Lower lobe of right lung (tissue), 2 donors: Measurements from ENCODE around the gene CD2. TPM values are rescaled to one million over a fixed set of nuclear protein-coding genes. Genes with fewer than 3 reads are reported as not detected.
"Not testable (repeated sequence)": the region's sequence is repeated elsewhere in the genome, so short reads cannot be mapped to it uniquely, and the experiment has no call there.

Experiments
- ATAC-seq, 2 donors: fragments of 200-7000 bp; cut with Tn5 transposase; one replicate each; pipeline ENCODE4 v1.9.1; 2020 to 2022; ENCODE audit warnings: mild to moderate bottlenecking in 2 of 2, moderate library complexity in 2 of 2
- DNase-seq: peaks from one replicate; pipeline ENCODE4 v3.0.0-alpha.2; 2020
- H3K27ac ChIP-seq: fragments of 200-600 bp; one replicate; pipeline ENCODE4 v1.8.0; 2022
- H3K27me3 ChIP-seq: fragments of 200-600 bp; one replicate; pipeline ENCODE4 v1.8.0; 2022; ENCODE audit warnings: low read depth
- H3K36me3 ChIP-seq: fragments of 200-600 bp; one replicate; pipeline ENCODE4 v1.8.0; 2022; ENCODE audit warnings: mild to moderate bottlenecking
- H3K4me1 ChIP-seq: fragments of 200-600 bp; one replicate; pipeline ENCODE4 v1.8.0; 2022
- H3K4me3 ChIP-seq: fragments of 200-600 bp; one replicate; pipeline ENCODE4 v1.8.0; 2022; ENCODE audit warnings: mild to moderate bottlenecking
- H3K9me3 ChIP-seq: fragments of 200-600 bp; one replicate; pipeline ENCODE4 v1.8.0; 2022
- intact Hi-C: fragments of 100-400 bp; cut with DNase I; formaldehyde crosslinking; loops from one replicate; pipeline ENCODE4 v1.11.0; 2022
- total RNA-seq: library from RNA; stranded (reverse); fragmentation: NEBNext Ultra II Directional; extraction: Animal tissue kit (Norgen Biotek cat#: 25700); gene quantifications from one replicate; pipeline ENCODE4 v1.2.1, GENCODE V29; 2021
- TF ChIP-seq, protein P1 (sequence below): fragments of 200-600 bp; IDR thresholded peaks from one replicate; pipeline ENCODE4 v1.8.0; 2022; ENCODE audit warnings: antibody characterized with exemption, mild to moderate bottlenecking
- donor health status: DM: no; HTN: yes; CAD: no; lungs with severe emphysema.

CD2 gene
- total RNA-seq, 1 donor from 2014 or later, result 9.8 TPM

DNA sequence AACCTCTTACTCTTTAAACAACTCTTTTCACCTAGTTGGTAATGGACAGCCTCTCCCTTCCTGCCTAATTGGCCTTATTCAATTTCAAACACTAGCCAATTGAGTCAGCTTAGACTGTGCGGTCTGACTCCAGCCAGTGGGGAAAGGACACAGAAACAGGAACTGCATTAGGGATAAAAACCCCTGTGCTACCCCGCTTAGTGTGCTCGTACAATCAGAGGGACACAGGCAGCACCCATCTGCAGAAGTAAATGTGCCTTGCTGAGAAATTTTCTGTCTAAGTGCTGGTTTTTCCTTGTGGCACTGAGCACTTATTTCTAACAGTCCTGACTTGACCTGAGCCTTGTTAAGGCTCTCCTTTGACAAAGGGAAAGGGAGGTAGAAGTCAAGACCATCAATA, 6.0 kb upstream of the CD2 start:
- TF ChIP-seq, protein P1, sequence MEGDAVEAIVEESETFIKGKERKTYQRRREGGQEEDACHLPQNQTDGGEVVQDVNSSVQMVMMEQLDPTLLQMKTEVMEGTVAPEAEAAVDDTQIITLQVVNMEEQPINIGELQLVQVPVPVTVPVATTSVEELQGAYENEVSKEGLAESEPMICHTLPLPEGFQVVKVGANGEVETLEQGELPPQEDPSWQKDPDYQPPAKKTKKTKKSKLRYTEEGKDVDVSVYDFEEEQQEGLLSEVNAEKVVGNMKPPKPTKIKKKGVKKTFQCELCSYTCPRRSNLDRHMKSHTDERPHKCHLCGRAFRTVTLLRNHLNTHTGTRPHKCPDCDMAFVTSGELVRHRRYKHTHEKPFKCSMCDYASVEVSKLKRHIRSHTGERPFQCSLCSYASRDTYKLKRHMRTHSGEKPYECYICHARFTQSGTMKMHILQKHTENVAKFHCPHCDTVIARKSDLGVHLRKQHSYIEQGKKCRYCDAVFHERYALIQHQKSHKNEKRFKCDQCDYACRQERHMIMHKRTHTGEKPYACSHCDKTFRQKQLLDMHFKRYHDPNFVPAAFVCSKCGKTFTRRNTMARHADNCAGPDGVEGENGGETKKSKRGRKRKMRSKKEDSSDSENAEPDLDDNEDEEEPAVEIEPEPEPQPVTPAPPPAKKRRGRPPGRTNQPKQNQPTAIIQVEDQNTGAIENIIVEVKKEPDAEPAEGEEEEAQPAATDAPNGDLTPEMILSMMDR, result no peak
- intact Hi-C loops, result no loop called here
- no peak overlapping the region for H3K4me3 ChIP-seq
- DNase-seq (no peak), ATAC-seq (no peak)
- no peaks in the 10 kb centered on the region for H3K27me3 ChIP-seq
- no peaks in the 10 kb centered on the region for H3K36me3 ChIP-seq
- no peaks in the 10 kb centered on the region for H3K4me1 ChIP-seq
- peaks cover 39% of the 10 kb centered on the region for H3K9me3 ChIP-seq
- no peak overlapping the region for H3K27ac ChIP-seq

GRCh38 chr1:116751146-116751545, 3.1 kb upstream of the CD2 start:
- DNase-seq, result no peak
- no peak overlapping the region for H3K4me3 ChIP-seq

GRCh38 chr1:116751621-116752020, 2.6 kb upstream of the CD2 start:
- Histone ChIP-seq H3K36me3 (no peaks in the 10 kb centered on the region), H3K4me1 (no peaks in the 10 kb centered on the region), H3K4me3 (no peak overlapping the region), H3K9me3 (peaks cover 19% of the 10 kb centered on the region), H3K27ac (no peak overlapping the region), H3K27me3 (no peaks in the 10 kb centered on the region)
- ATAC-seq, result no peak
- intact Hi-C loops, result no loop called here
- TF ChIP-seq, protein P1, result no peak
- no peak for DNase-seq

More at GRCh38 chr1:116751146-116751545, 3.1 kb upstream of the CD2 start:
- Histone ChIP-seq H3K27ac (no peak overlapping the region), H3K36me3 (no peaks in the 10 kb centered on the region), H3K4me1 (no peaks in the 10 kb centered on the region), H3K9me3 (peaks cover 19% of the 10 kb centered on the region), H3K27me3 (no peaks in the 10 kb centered on the region)
- ATAC-seq, result no peak
- TF ChIP-seq, protein P1, result no peak
- intact Hi-C loops, result no loop called here

GRCh38 chr1:116753312-116753711, 918 bp upstream of the CD2 start:
- H3K4me1 ChIP-seq, result no peaks in the 10 kb centered on the region
- DNase-seq (no peak), ATAC-seq (no peak)
- H3K27ac ChIP-seq, result no peak overlapping the region
- intact Hi-C loops, result no loop called here
- no peaks in the 10 kb centered on the region for H3K27me3 ChIP-seq
- H3K36me3 ChIP-seq, result no peaks in the 10 kb centered on the region
- H3K4me3 ChIP-seq, result no peak overlapping the region
- H3K9me3 ChIP-seq, result peaks cover 11% of the 10 kb centered on the region
- TF ChIP-seq, protein P1, result no peak

DNA sequence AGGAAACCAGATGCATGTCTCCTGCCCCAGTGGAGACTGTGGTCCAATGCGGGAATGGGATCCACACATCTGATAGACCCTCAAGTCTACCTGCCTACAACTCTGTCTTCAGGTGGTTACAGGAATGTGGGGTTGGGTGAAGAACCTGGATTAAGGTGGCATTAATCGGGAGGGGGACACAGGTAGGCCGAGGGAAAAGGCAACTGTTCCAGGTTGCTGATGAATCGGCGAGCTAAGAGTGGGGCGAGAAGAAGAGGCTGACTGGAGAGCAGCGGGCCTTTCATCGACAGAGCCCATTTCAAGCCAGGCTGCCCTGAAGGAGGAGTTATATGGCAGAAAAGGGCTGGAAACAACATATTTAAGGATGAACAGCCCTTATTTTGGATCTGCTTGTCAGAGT, 836 bp downstream of the CD2 start:
- Histone ChIP-seq H3K9me3 (no peaks in the 10 kb centered on the region), H3K27me3 (no peaks in the 10 kb centered on the region), H3K36me3 (no peaks in the 10 kb centered on the region), H3K4me3 (peak overlapping the region; percentile 39), H3K27ac (peak overlapping the region; percentile 46), H3K4me1 (no peaks in the 10 kb centered on the region)
- intact Hi-C loops, result no loop called here
- no peak for DNase-seq
- TF ChIP-seq, protein P1, result no peak
- ATAC-seq, result no peak

- DNase-seq (no peak), ATAC-seq (no peak)
- H3K36me3 ChIP-seq, result no peaks in the 10 kb centered on the region
- no peaks in the 10 kb centered on the region for H3K27me3 ChIP-seq
- intact Hi-C loops, result no loop called here
- H3K9me3 ChIP-seq, result no peaks in the 10 kb centered on the region
- peak overlapping the region; percentile 39 for H3K4me3 ChIP-seq
- H3K4me1 ChIP-seq, result no peaks in the 10 kb centered on the region
- TF ChIP-seq, protein P1, result no peak
- peak overlapping the region; percentile 46 for H3K27ac ChIP-seq
Observed at GRCh38 chr1:116755681-116756080, 1.5 kb downstream of the CD2 start.

DNA sequence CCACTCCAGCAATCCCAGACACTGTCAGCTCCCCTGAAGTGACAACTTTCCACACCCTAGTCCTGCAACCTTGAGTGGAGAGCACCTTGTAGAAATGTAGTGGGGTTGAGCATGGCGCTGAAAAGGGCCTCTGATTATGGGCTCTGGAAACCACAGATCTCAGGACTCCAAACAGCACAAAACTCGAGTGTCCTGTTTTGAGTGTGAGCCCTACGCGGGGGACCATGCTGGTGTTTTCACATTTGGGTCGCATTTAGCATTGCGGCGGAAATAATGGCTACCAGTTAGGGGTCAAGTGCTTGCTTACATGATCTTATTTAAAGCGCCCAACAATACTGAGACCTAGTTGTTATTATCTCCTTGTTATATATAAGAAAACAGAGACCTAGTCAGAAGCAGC, 1.9 kb downstream of the CD2 start:
- H3K36me3 ChIP-seq, H3K9me3 ChIP-seq, intact Hi-C loops, H3K27me3 ChIP-seq, H3K4me1 ChIP-seq, ATAC-seq, DNase-seq: not testable (repeated sequence)
- H3K4me3 ChIP-seq, result peak overlapping the region; percentile 39
- peak overlapping the region; percentile 46 for H3K27ac ChIP-seq

DNA sequence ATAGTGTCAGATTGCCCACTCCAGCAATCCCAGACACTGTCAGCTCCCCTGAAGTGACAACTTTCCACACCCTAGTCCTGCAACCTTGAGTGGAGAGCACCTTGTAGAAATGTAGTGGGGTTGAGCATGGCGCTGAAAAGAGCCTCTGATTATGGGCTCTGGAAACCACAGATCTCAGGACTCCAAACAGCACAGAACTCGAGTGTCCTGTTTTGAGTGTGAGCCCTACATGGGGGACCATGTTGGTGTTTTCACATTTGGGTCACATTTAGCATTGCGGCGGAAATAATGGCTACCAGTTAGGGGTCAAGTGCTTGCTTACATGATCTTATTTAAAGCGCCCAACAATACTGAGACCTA, 4.2 kb downstream of the CD2 start:
- H3K9me3 ChIP-seq, H3K4me1 ChIP-seq, H3K27ac ChIP-seq, H3K36me3 ChIP-seq, intact Hi-C loops, ATAC-seq, DNase-seq, H3K27me3 ChIP-seq: not testable (repeated sequence)
- H3K4me3 ChIP-seq, result peak overlapping the region; percentile 35
